RWPE2 (cell line): ENCODE measurements around the gene BRPF3.

Source experiments
- ATAC-seq: fragments of 200-7000 bp; cut with Tn5 transposase; 3 replicates; pipeline ENCODE4 v1.9.1; 2021; ENCODE audit warnings: low read depth
- DNase-seq: peaks from one replicate; pipeline ENCODE4 v3.0.0-alpha.2; 2020; ENCODE audit warnings: low spot score
- H3K27ac ChIP-seq: fragments of 450-650 bp; 2 replicates; pipeline ENCODE4 v1.5.1; 2017; ENCODE audit warnings: mild to moderate bottlenecking; ENCODE audit not compliant: poor library complexity, severe bottlenecking
- H3K27me3 ChIP-seq: fragments of 250-450 bp; sonication (Bioruptor Pico); 2 replicates; pipeline ENCODE4 v1.5.1; 2021; ENCODE audit warnings: mild to moderate bottlenecking, moderate library complexity; ENCODE audit not compliant: insufficient read depth, poor library complexity, severe bottlenecking
- H3K36me3 ChIP-seq: fragments of 250-450 bp; sonication (Bioruptor Pico); 2 replicates; pipeline ENCODE4 v1.5.1; 2020; ENCODE audit warnings: low read depth, mild to moderate bottlenecking, moderate library complexity
- H3K4me1 ChIP-seq: fragments of 250-450 bp; sonication (Bioruptor Pico); 2 replicates; pipeline ENCODE4 v1.5.1; 2021; ENCODE audit warnings: mild to moderate bottlenecking, moderate library complexity; ENCODE audit not compliant: insufficient read depth, poor library complexity, severe bottlenecking
- H3K4me3 ChIP-seq: fragments of 250-450 bp; sonication (Bioruptor Pico); 2 replicates; pipeline ENCODE4 v1.5.1; 2021; ENCODE audit warnings: mild to moderate bottlenecking, moderate library complexity; ENCODE audit not compliant: severe bottlenecking
- H3K9me3 ChIP-seq: fragments of 250-450 bp; sonication (Bioruptor Pico); 2 replicates; pipeline ENCODE4 v1.5.1; 2021; ENCODE audit warnings: mild to moderate bottlenecking, moderate library complexity; ENCODE audit not compliant: severe bottlenecking
- CTCF ChIP-seq: fragments of 450-650 bp; IDR thresholded peaks from one replicate; pipeline ENCODE4 v1.5.1; 2017; ENCODE audit warnings: mild to moderate bottlenecking, moderate library complexity; ENCODE audit not compliant: poor library complexity, severe bottlenecking

The BRPF3 gene

GRCh38 chr6:36204068-36204753 lies 7.7 kb downstream of the BRPF3 start:
- H3K27ac ChIP-seq: no peak overlapping the region
- DNase-seq (no peak), ATAC-seq (no peak)
- H3K4me1 ChIP-seq: no peaks in the 10 kb centered on the region
- no peaks in the 10 kb centered on the region for H3K9me3 ChIP-seq
- H3K36me3 ChIP-seq: peaks cover 79% of the 10 kb centered on the region
- H3K4me3 ChIP-seq: no peak overlapping the region
- TF ChIP-seq CTCF: no peak
- no peaks in the 10 kb centered on the region for H3K27me3 ChIP-seq

- no peak for TF ChIP-seq CTCF
- DNase-seq (no peak), ATAC-seq (no peak)
- H3K27me3 ChIP-seq: no peaks in the 10 kb centered on the region
- H3K4me3 ChIP-seq: no peak overlapping the region
- H3K4me1 ChIP-seq: no peaks in the 10 kb centered on the region
- H3K27ac ChIP-seq: no peak overlapping the region
- peaks cover 88% of the 10 kb centered on the region for H3K36me3 ChIP-seq
- no peaks in the 10 kb centered on the region for H3K9me3 ChIP-seq
These were observed 10.6 kb downstream of the BRPF3 start for GRCh38 chr6:36207155-36207554.

GRCh38 chr6:36209606-36210005 lies 13.1 kb downstream of the BRPF3 start:
- Histone ChIP-seq H3K4me1 (no peaks in the 10 kb centered on the region), H3K9me3 (no peaks in the 10 kb centered on the region), H3K27ac (no peak overlapping the region), H3K4me3 (no peak overlapping the region), H3K36me3 (peaks cover 83% of the 10 kb centered on the region), H3K27me3 (no peaks in the 10 kb centered on the region)
- DNase-seq (no peak), ATAC-seq (no peak)
- TF ChIP-seq CTCF: no peak

DNA sequence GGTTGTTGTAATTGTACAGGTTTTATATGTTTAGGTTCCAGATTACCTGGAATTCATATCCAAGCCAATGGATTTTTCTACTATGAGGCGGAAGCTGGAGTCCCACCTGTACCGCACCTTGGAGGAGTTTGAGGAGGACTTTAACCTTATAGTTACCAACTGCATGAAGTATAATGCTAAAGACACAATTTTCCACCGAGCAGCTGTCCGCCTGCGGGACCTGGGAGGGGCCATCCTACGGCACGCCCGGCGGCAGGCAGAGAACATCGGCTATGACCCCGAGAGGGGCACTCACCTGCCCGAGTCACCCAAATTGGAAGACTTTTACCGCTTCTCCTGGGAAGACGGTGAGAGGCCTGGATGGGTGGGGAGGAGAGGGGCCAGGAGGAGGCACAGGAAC lies 13.6 kb downstream of the BRPF3 start:
- TF ChIP-seq CTCF: no peak
- H3K36me3 ChIP-seq: peaks cover 81% of the 10 kb centered on the region
- no peak for ATAC-seq

GRCh38 chr6:36210886-36211595 lies 14.5 kb downstream of the BRPF3 start:
- no peak for ATAC-seq

More for the DNA sequence above, 13.6 kb downstream of the BRPF3 start:
- no peak for DNase-seq
- Histone ChIP-seq H3K4me1 (no peaks in the 10 kb centered on the region), H3K9me3 (no peaks in the 10 kb centered on the region), H3K27ac (no peak overlapping the region), H3K4me3 (no peak overlapping the region), H3K27me3 (no peaks in the 10 kb centered on the region)

More at GRCh38 chr6:36210886-36211595, 14.5 kb downstream of the BRPF3 start:
- H3K9me3 ChIP-seq: no peaks in the 10 kb centered on the region
- H3K4me3 ChIP-seq: no peak overlapping the region
- H3K27me3 ChIP-seq: no peaks in the 10 kb centered on the region
- peaks cover 84% of the 10 kb centered on the region for H3K36me3 ChIP-seq
- H3K4me1 ChIP-seq: no peaks in the 10 kb centered on the region
- H3K27ac ChIP-seq: no peak overlapping the region
- no peak for TF ChIP-seq CTCF
- DNase-seq: no peak
